Ectodermal cell (in vitro differentiated cells): ENCODE measurements around the gene NDUFA8.

ENCODE experiments used
- H3K27ac ChIP-seq: 2 replicates; pipeline ENCODE4 v1.7.0; 2013; ENCODE audit warnings: mild to moderate bottlenecking, low read depth, low read length; ENCODE audit not compliant: insufficient read depth, poor library complexity, severe bottlenecking
- H3K27me3 ChIP-seq: 2 replicates; pipeline ENCODE4 v1.7.0; 2013; ENCODE audit warnings: mild to moderate bottlenecking, low read length; ENCODE audit not compliant: insufficient read depth, control insufficient read depth, poor library complexity, severe bottlenecking
- H3K36me3 ChIP-seq: one replicate; pipeline ENCODE4 v1.7.0; 2013; ENCODE audit warnings: low read length; ENCODE audit not compliant: control insufficient read depth, insufficient read depth
- H3K4me1 ChIP-seq: one replicate; pipeline ENCODE4 v1.7.0; 2013; ENCODE audit warnings: low read length; ENCODE audit not compliant: control insufficient read depth, insufficient read depth
- H3K4me3 ChIP-seq: 2 replicates; pipeline ENCODE4 v1.7.0; 2013; ENCODE audit warnings: low read depth, low read length, control low read depth; ENCODE audit not compliant: insufficient read depth
- H3K9me3 ChIP-seq: 2 replicates; pipeline ENCODE4 v1.7.0; 2013; ENCODE audit warnings: mild to moderate bottlenecking, low read length, moderate library complexity; ENCODE audit not compliant: control insufficient read depth
- WGBS, 2 experiments: methylation state at CpG; one replicate each; pipeline ENCODE4 v1.1.7; 2013; ENCODE audit warnings: missing lambda C conversion rate in 2 of 2; 5-methylcytosine and 5-hydroxymethylcytosine counted together

NDUFA8 gene

GRCh38 chr9:122140368-122141193 is 19.0 kb downstream of the NDUFA8 start:
- Histone ChIP-seq H3K27me3 (peaks cover 16% of the 10 kb centered on the region), H3K36me3 (peaks cover 7% of the 10 kb centered on the region), H3K9me3 (no peaks in the 10 kb centered on the region), H3K27ac (no peak overlapping the region), H3K4me3 (no peak overlapping the region), H3K4me1 (no peaks in the 10 kb centered on the region)
- WGBS, 2 experiments = 86 to 88% methylated on average over 8 of the region's 8 CpGs

GRCh38 chr9:122138560-122139268 is 20.9 kb downstream of the NDUFA8 start:
- Histone ChIP-seq H3K4me1 (peaks cover 4% of the 10 kb centered on the region), H3K4me3 (no peak overlapping the region), H3K36me3 (peaks cover 3% of the 10 kb centered on the region), H3K9me3 (no peaks in the 10 kb centered on the region), H3K27me3 (peaks cover 32% of the 10 kb centered on the region), H3K27ac (no peak overlapping the region)
- 62 to 68% methylated on average over 10 of the region's 10 CpGs for WGBS, 2 experiments

GRCh38 chr9:122135529-122135859 is 24.1 kb downstream of the NDUFA8 start:
- H3K27ac ChIP-seq = no peak overlapping the region
- H3K4me1 ChIP-seq = peaks cover 18% of the 10 kb centered on the region
- H3K4me3 ChIP-seq = no peak overlapping the region
- no peaks in the 10 kb centered on the region for H3K9me3 ChIP-seq
- no peaks in the 10 kb centered on the region for H3K36me3 ChIP-seq
- H3K27me3 ChIP-seq = peaks cover 63% of the 10 kb centered on the region
- WGBS, 2 experiments = 85 to 88% methylated on average over 7 of the region's 7 CpGs

- Histone ChIP-seq H3K27me3 (peaks cover 63% of the 10 kb centered on the region), H3K27ac (no peak overlapping the region), H3K36me3 (no peaks in the 10 kb centered on the region), H3K9me3 (no peaks in the 10 kb centered on the region), H3K4me3 (no peak overlapping the region), H3K4me1 (peaks cover 18% of the 10 kb centered on the region)
- 12 to 13% methylated on average over 12 of the region's 12 CpGs for WGBS, 2 experiments
Measured at GRCh38 chr9:122134822-122135528, 24.6 kb downstream of the NDUFA8 start.

- Histone ChIP-seq H3K27me3 (peaks cover 63% of the 10 kb centered on the region), H3K9me3 (no peaks in the 10 kb centered on the region), H3K36me3 (no peaks in the 10 kb centered on the region), H3K27ac (no peak overlapping the region), H3K4me1 (peaks cover 18% of the 10 kb centered on the region), H3K4me3 (no peak overlapping the region)
- 83% methylated on average over 17 of the region's 17 CpGs for WGBS, 2 experiments
Measured at GRCh38 chr9:122133984-122134535, 25.5 kb downstream of the NDUFA8 start.

DNA sequence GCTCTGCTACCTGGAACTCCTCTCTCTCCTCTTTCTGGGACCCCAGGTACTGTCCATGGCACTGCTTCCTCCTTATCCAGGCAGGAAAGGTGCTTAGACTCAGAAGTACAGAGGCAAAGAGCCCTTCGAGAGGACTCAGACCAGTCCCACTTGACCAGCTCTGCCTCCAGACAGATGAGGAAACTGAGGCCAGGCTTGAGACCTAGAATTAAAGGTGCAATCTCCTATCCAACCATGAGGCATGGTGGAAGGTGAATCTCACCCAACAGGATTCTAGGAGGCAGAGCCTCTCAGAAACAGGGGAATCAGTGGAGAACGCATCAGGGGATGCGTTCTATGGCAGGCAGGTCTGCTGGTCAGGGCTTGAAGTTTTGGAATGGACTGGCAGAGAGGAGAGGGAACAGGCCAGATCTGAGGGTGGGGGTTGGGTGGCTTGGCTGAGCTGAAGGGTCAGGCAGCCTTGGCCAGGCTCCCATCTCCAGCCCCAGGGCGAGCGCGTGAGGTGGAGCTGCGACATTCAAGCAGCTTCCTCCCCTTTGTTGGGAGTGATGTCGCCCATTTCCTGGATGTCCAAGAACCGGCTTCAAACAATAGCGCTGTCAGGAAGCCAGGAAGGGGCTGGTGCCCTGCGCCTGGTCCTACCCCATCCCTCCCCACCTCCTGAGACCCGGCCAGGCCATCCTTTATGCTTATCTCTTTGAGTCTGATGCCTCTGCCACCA is 26.2 kb downstream of the NDUFA8 start:
- Histone ChIP-seq H3K36me3 (no peaks in the 10 kb centered on the region), H3K27me3 (peaks cover 60% of the 10 kb centered on the region), H3K4me3 (no peak overlapping the region), H3K9me3 (no peaks in the 10 kb centered on the region), H3K27ac (no peak overlapping the region), H3K4me1 (peaks cover 18% of the 10 kb centered on the region)
- 64 to 67% methylated on average over 12 of the region's 12 CpGs for WGBS, 2 experiments

DNA sequence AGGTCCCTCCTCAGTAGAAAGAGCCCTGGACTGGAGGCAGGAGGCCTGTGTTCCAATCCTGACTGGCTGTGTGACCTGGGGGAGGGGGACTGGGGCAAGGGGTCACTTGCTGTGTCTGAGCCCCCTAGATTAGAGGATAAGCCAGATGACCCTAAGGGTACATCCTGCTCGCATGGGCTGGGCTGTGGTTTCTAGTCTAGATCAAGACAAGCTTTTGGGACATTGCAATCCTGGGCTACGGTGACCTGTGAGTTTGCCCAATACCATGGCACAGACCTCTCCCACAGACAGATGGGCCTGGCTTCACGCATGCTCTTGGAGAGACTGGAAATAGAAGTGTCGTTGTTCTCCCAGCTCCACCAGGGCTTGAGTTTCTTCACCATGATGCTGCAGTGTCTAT is 27.0 kb downstream of the NDUFA8 start:
- H3K36me3 ChIP-seq = no peaks in the 10 kb centered on the region
- H3K4me1 ChIP-seq = peaks cover 18% of the 10 kb centered on the region
- peaks cover 58% of the 10 kb centered on the region for H3K27me3 ChIP-seq
- H3K9me3 ChIP-seq = no peaks in the 10 kb centered on the region
- H3K4me3 ChIP-seq = no peak overlapping the region
- 93 to 94% methylated on average over 4 of the region's 4 CpGs for WGBS, 2 experiments
- H3K27ac ChIP-seq = no peak overlapping the region

GRCh38 chr9:122131401-122132001 is 28.1 kb downstream of the NDUFA8 start:
- Histone ChIP-seq H3K27me3 (peaks cover 67% of the 10 kb centered on the region), H3K9me3 (no peaks in the 10 kb centered on the region), H3K36me3 (no peaks in the 10 kb centered on the region), H3K4me1 (peaks cover 18% of the 10 kb centered on the region), H3K27ac (no peak overlapping the region), H3K4me3 (no peak overlapping the region)
- 19 to 21% methylated on average over 21 of the region's 21 CpGs for WGBS, 2 experiments

- H3K27me3 ChIP-seq = peaks cover 69% of the 10 kb centered on the region
- WGBS, 2 experiments = 80 to 83% methylated on average over 4 of the region's 4 CpGs
Measured at GRCh38 chr9:122130837-122131236, 28.7 kb downstream of the NDUFA8 start.

More at GRCh38 chr9:122130837-122131236, 28.7 kb downstream of the NDUFA8 start:
- Histone ChIP-seq H3K36me3 (no peaks in the 10 kb centered on the region), H3K4me3 (no peak overlapping the region), H3K4me1 (peaks cover 25% of the 10 kb centered on the region), H3K9me3 (no peaks in the 10 kb centered on the region), H3K27ac (no peak overlapping the region)
